CD8-positive, alpha-beta memory T cell (primary cell): ENCODE results near the gene DUS1L. TPM values are rescaled to one million over a fixed set of nuclear protein-coding genes. Genes with fewer than 3 reads are reported as not detected.

Experiments
- CTCF ChIA-PET: fragments of 350-600 bp; sonication (Branson Sonifier 250); formaldehyde crosslinking; loops from one replicate; lab custom pipeline; 2021; ENCODE audit warnings: antibody characterized with exemption; lab: Charles Lee
- POLR2A ChIA-PET: fragments of 350-600 bp; sonication (Branson Sonifier 250); formaldehyde crosslinking; loops from one replicate; lab custom pipeline; 2021; ENCODE audit warnings: antibody characterized with exemption; lab: Charles Lee
- DNase-seq, 5 donors: peaks; one replicate each; pipeline versions ENCODE4 v3.0.0 to v3.0.0-alpha.2; 2020 to 2022; ENCODE audit warnings: mixed read lengths in 1 of 5
- H3K27ac ChIP-seq: one replicate; pipeline ENCODE4 v1.7.0; 2013; ENCODE audit warnings: low read depth, mild to moderate bottlenecking, low read length, moderate library complexity
- H3K27me3 ChIP-seq: 2 replicates; pipeline ENCODE4 v1.7.0; 2013; ENCODE audit warnings: low read length, mild to moderate bottlenecking; ENCODE audit not compliant: insufficient read depth, poor library complexity, severe bottlenecking
- H3K36me3 ChIP-seq: 2 replicates; pipeline ENCODE4 v1.7.0; 2013; ENCODE audit warnings: mild to moderate bottlenecking, low read length, moderate library complexity; ENCODE audit not compliant: insufficient read depth
- H3K4me1 ChIP-seq: 2 replicates; pipeline ENCODE4 v1.7.0; 2013; ENCODE audit warnings: mild to moderate bottlenecking, low read length, moderate library complexity; ENCODE audit not compliant: insufficient read depth
- H3K4me3 ChIP-seq: 2 replicates; pipeline ENCODE4 v1.7.0; 2013; ENCODE audit warnings: mild to moderate bottlenecking, low read length
- H3K9me3 ChIP-seq: 2 replicates; pipeline ENCODE4 v1.7.0; 2013; ENCODE audit warnings: mild to moderate bottlenecking, low read length
- H3K27ac Mint-ChIP-seq, 8 donors: one replicate each; pipeline ENCODE4 v1.8.0; 2020 to 2021; ENCODE audit warnings: mixed read lengths in 8 of 8, mild to moderate bottlenecking in 6 of 8, inconsistent platforms in 3 of 8, moderate library complexity in 3 of 8
- H3K27me3 Mint-ChIP-seq, 2 donors: one replicate each; pipeline ENCODE4 v1.8.0; 2020 to 2021; ENCODE audit warnings: mixed read lengths in 2 of 2, mild to moderate bottlenecking in 1 of 2, moderate library complexity in 1 of 2
- H3K36me3 Mint-ChIP-seq, 3 donors: one replicate each; pipeline ENCODE4 v1.8.0; 2020 to 2021; ENCODE audit warnings: mixed read lengths in 3 of 3, inconsistent platforms in 1 of 3, mild to moderate bottlenecking in 1 of 3
- H3K4me1 Mint-ChIP-seq, 3 donors: one replicate each; pipeline ENCODE4 v1.8.0; 2020 to 2021; ENCODE audit warnings: mixed read lengths in 3 of 3, inconsistent platforms in 1 of 3, mild to moderate bottlenecking in 1 of 3
- H3K4me3 Mint-ChIP-seq, 7 donors: one replicate each; pipeline ENCODE4 v1.8.0; 2020 to 2021; ENCODE audit warnings: mixed read lengths in 7 of 7, mild to moderate bottlenecking in 6 of 7, moderate library complexity in 4 of 7, inconsistent platforms in 2 of 7
- H3K9me3 Mint-ChIP-seq, 5 donors: one replicate each; pipeline ENCODE4 v1.8.0; 2020 to 2022; ENCODE audit warnings: mixed read lengths in 5 of 5, mild to moderate bottlenecking in 3 of 5, moderate library complexity in 2 of 5, inconsistent platforms in 1 of 5
- polyA plus RNA-seq: library from polyadenylated mRNA; unstranded; fragments of 300-500 nt; fragmentation: Illumina TruSeq; gene quantifications from one replicate; pipeline ENCODE4 v1.2.3, GENCODE V29; 2021
- total RNA-seq, 2 experiments: library from RNA; stranded (reverse); gene quantifications; one replicate each; pipeline ENCODE4 v1.2.3, GENCODE V29; 2021

Gene DUS1L
- total RNA-seq (100 to 1,000 TPM; 206 to 210 TPM), polyA plus RNA-seq (142 TPM)

GRCh38 chr17:82065638-82066303 lies at the start of gene DUS1L:
TSS of gene DUS1L (minus strand) at chr17:82065804. CDS start at chr17:82065059, 745 bp downstream.
- Histone ChIP-seq H3K36me3 (no peaks in the 10 kb centered on the region), H3K27ac (peak within 1 kb of the TSS; percentile 67), H3K9me3 (no peaks in the 10 kb centered on the region), H3K4me3 (peak within 1 kb of the TSS; percentile 64), H3K27me3 (no peaks in the 10 kb centered on the region), H3K4me1 (peaks cover 27% of the 10 kb centered on the region)
- Mint-ChIP-seq H3K4me1 (peaks cover 8 to 19% (median 11%) of the 10 kb centered on the region in 3 donors), H3K9me3 (no peaks in the 10 kb centered on the region), H3K27ac (peak within 1 kb of the TSS; percentile 78 to 93 (median 90)), H3K27me3 (no peaks in the 10 kb centered on the region), H3K4me3 (peak within 1 kb of the TSS; percentile 72 to 92 (median 83)), H3K36me3 (peaks cover 0 to 24% (median 0%) of the 10 kb centered on the region in 3 donors)
- peak; percentile 54 to 75 (median 58) for DNase-seq
- POLR2A ChIA-PET = interaction anchor here (1.0 to 1.4 kb wide), 5 partner anchors 11 to 227 kb away, joined by 3 to 4 read pairs (median 3); partner anchors contain the start of genes DCXR, GPS1 and RFNG
- CTCF ChIA-PET = interaction anchor here (0.9 to 1.5 kb wide), 4 partner anchors 26 to 60 kb away, joined by 3 to 7 read pairs (median 4); partner anchors contain the start of gene DCXR

DNA sequence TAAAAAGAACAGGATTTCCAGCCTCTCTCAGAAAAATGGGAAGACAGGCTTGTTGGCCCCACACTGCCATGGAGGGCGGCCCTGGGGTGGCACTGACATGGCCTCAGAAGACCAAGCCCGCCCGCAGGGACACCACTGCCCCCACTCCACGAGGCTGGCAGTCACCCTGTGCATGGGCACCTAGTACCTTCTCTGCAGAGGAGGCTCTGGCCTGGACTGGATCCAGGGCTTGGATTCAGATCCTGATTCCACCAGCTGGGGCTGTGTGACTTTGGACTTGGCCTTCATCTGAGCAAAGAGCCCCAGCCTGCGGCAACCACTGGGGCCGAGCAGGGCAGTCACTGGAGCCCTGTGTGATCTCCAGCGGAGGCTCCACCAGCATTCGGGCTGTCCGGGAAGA lies 49.3 kb upstream of the DUS1L start:
- H3K4me1 Mint-ChIP-seq = peaks cover 0 to 12% (median 11%) of the 10 kb centered on the region in 3 donors
- Histone ChIP-seq H3K4me3 (no peak overlapping the region), H3K9me3 (no peaks in the 10 kb centered on the region), H3K27me3 (no peaks in the 10 kb centered on the region), H3K27ac (no peak overlapping the region), H3K4me1 (peaks cover 12% of the 10 kb centered on the region), H3K36me3 (no peaks in the 10 kb centered on the region)
- H3K27me3 Mint-ChIP-seq = no peaks in the 10 kb centered on the region
- peaks cover 0 to 9% (median 0%) of the 10 kb centered on the region in 3 donors for H3K36me3 Mint-ChIP-seq
- H3K4me3 Mint-ChIP-seq = no peak overlapping the region
- ChIA-PET CTCF (no interaction called here), POLR2A (no interaction called here)
- H3K27ac Mint-ChIP-seq = no peak overlapping the region
- no peak for DNase-seq
- H3K9me3 Mint-ChIP-seq = no peaks in the 10 kb centered on the region

GRCh38 chr17:82114447-82114846 lies 48.8 kb upstream of the DUS1L start:
- Mint-ChIP-seq H3K4me1 (peaks cover 0 to 11% (median 8%) of the 10 kb centered on the region in 3 donors), H3K4me3 (no peak overlapping the region), H3K9me3 (no peaks in the 10 kb centered on the region), H3K27me3 (no peaks in the 10 kb centered on the region), H3K36me3 (peaks cover 0 to 9% (median 0%) of the 10 kb centered on the region in 3 donors), H3K27ac (no peak overlapping the region)
- Histone ChIP-seq H3K36me3 (no peaks in the 10 kb centered on the region), H3K4me3 (no peak overlapping the region), H3K4me1 (peaks cover 8% of the 10 kb centered on the region), H3K27ac (no peak overlapping the region), H3K9me3 (no peaks in the 10 kb centered on the region), H3K27me3 (no peaks in the 10 kb centered on the region)
- POLR2A ChIA-PET = no interaction called here
- no peak for DNase-seq
- CTCF ChIA-PET = no interaction called here

- peak overlapping the region in 1 of 8 donors; percentile 4 for H3K27ac Mint-ChIP-seq
- Histone ChIP-seq H3K9me3 (no peaks in the 10 kb centered on the region), H3K27ac (no peak overlapping the region), H3K27me3 (no peaks in the 10 kb centered on the region), H3K4me3 (no peak overlapping the region), H3K36me3 (no peaks in the 10 kb centered on the region), H3K4me1 (peaks cover 4% of the 10 kb centered on the region)
- POLR2A ChIA-PET = no interaction called here
- no peaks in the 10 kb centered on the region for H3K9me3 Mint-ChIP-seq
- DNase-seq = no peak
- H3K4me1 Mint-ChIP-seq = peaks cover 0 to 12% (median 7%) of the 10 kb centered on the region in 3 donors
- H3K4me3 Mint-ChIP-seq = no peak overlapping the region
- H3K36me3 Mint-ChIP-seq = peaks cover 0 to 9% (median 0%) of the 10 kb centered on the region in 3 donors
- H3K27me3 Mint-ChIP-seq = no peaks in the 10 kb centered on the region
- CTCF ChIA-PET = no interaction called here
These were observed 48.3 kb upstream of the DUS1L start for GRCh38 chr17:82113941-82114340.

DNA sequence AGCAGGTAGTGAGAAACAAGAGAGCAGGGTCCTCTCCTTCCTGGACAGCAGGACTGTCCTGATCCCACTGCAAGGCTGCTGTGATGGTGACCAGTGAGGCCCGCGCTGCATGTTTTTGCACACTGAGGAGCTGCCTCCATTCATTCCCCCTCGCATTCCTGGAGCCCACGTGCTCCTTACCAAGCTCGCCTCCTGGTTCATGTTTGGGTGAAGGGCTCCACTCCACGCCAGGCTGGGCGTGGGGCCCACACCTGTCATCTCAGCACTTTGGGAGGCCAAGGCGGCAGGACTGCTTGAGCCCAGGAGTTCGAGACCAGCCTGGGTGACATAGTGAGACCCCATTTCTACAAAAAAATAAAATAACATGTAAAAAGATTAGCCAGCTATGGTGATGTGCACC lies 47.8 kb upstream of the DUS1L start:
- ChIA-PET POLR2A (no interaction called here), CTCF (no interaction called here)
- Histone ChIP-seq H3K9me3 (no peaks in the 10 kb centered on the region), H3K4me3 (no peak overlapping the region), H3K4me1 (peaks cover 4% of the 10 kb centered on the region), H3K27me3 (no peaks in the 10 kb centered on the region), H3K27ac (no peak overlapping the region), H3K36me3 (no peaks in the 10 kb centered on the region)
- peaks cover 0 to 9% (median 0%) of the 10 kb centered on the region in 3 donors for H3K36me3 Mint-ChIP-seq
- H3K27me3 Mint-ChIP-seq = no peaks in the 10 kb centered on the region
- H3K9me3 Mint-ChIP-seq = no peaks in the 10 kb centered on the region
- peak overlapping the region in 1 of 8 donors; percentile 26 for H3K27ac Mint-ChIP-seq
- no peak for DNase-seq
- H3K4me1 Mint-ChIP-seq = peaks cover 1 to 17% (median 12%) of the 10 kb centered on the region in 3 donors
- no peak overlapping the region for H3K4me3 Mint-ChIP-seq

DNA sequence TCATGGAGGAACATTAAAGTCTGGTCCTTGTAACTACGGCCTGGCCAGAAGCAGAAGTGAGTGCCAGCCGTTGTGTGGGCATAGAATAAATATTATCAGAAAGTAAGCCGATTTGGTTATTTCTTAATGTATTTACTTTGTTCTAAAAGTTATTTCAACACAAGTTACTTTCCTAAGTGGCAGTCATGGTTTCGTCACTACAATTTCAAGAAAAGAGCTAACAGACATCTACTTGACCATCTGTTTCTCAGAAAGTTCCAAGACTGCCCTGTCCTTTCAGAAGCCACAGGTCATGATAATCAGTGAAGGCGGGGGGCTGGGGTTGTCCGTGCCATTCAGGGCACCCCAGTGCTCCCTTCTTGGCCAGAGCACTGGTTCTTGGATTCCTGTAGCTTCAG lies 47.3 kb upstream of the DUS1L start:
- POLR2A ChIA-PET = no interaction called here

GRCh38 chr17:82112181-82112913 lies 46.7 kb upstream of the DUS1L start:
- ChIA-PET CTCF (interaction anchor here (1.2 kb wide), 1 partner anchor 14 kb away, joined by 3 read pairs; no protein-coding TSS in a partner anchor), POLR2A (no interaction called here)
- Histone ChIP-seq H3K27ac (no peak overlapping the region), H3K4me1 (peaks cover 3% of the 10 kb centered on the region), H3K27me3 (no peaks in the 10 kb centered on the region), H3K9me3 (no peaks in the 10 kb centered on the region), H3K4me3 (no peak overlapping the region), H3K36me3 (no peaks in the 10 kb centered on the region)
- Mint-ChIP-seq H3K36me3 (peaks cover 0 to 9% (median 0%) of the 10 kb centered on the region in 3 donors), H3K4me1 (peaks cover 1 to 14% (median 14%) of the 10 kb centered on the region in 3 donors), H3K27me3 (no peaks in the 10 kb centered on the region), H3K4me3 (no peak overlapping the region), H3K27ac (no peak overlapping the region), H3K9me3 (no peaks in the 10 kb centered on the region)
- no peak for DNase-seq

More for the DNA sequence above, 47.3 kb upstream of the DUS1L start:
- Histone ChIP-seq H3K27ac (no peak overlapping the region), H3K9me3 (no peaks in the 10 kb centered on the region), H3K36me3 (no peaks in the 10 kb centered on the region), H3K4me3 (no peak overlapping the region), H3K27me3 (no peaks in the 10 kb centered on the region), H3K4me1 (peaks cover 3% of the 10 kb centered on the region)
- CTCF ChIA-PET = interaction anchor here (1.2 kb wide), 1 partner anchor 14 kb away, joined by 3 read pairs; no protein-coding TSS in a partner anchor
- H3K9me3 Mint-ChIP-seq = no peaks in the 10 kb centered on the region
- no peak overlapping the region for H3K4me3 Mint-ChIP-seq
- H3K4me1 Mint-ChIP-seq = peaks cover 1 to 16% (median 11%) of the 10 kb centered on the region in 3 donors
- peaks cover 0 to 9% (median 0%) of the 10 kb centered on the region in 3 donors for H3K36me3 Mint-ChIP-seq
- no peak overlapping the region for H3K27ac Mint-ChIP-seq
- no peak for DNase-seq
- no peaks in the 10 kb centered on the region for H3K27me3 Mint-ChIP-seq
